Nephron progenitor cell (in vitro differentiated cells): ENCODE measurements around the gene ING1.

Source experiments
- DNase-seq: peaks from one replicate; pipeline ENCODE4 v3.0.0; 2021
- H3K27ac Mint-ChIP-seq: 2 replicates; pipeline ENCODE4 v1.8.0; 2021; ENCODE audit warnings: mild to moderate bottlenecking, moderate library complexity, mixed read lengths
- H3K27me3 Mint-ChIP-seq: 2 replicates; pipeline ENCODE4 v1.8.0; 2021; ENCODE audit warnings: mild to moderate bottlenecking, low read depth, mixed read lengths; ENCODE audit not compliant: poor library complexity
- H3K36me3 Mint-ChIP-seq: 2 replicates; pipeline ENCODE4 v1.8.0; 2021; ENCODE audit warnings: low read depth, mixed read lengths
- H3K4me1 Mint-ChIP-seq: 2 replicates; pipeline ENCODE4 v1.8.0; 2021; ENCODE audit warnings: mixed read lengths
- H3K4me3 Mint-ChIP-seq: 2 replicates; pipeline ENCODE4 v1.8.0; 2021; ENCODE audit warnings: mild to moderate bottlenecking, moderate library complexity, mixed read lengths
- H3K9me3 Mint-ChIP-seq: 2 replicates; pipeline ENCODE4 v1.8.0; 2021; ENCODE audit warnings: mild to moderate bottlenecking, moderate library complexity, mixed read lengths
- CTCF ChIP-seq: fragments of 200-600 bp; sonication (generic); IDR thresholded peaks from 2 replicates; pipeline ENCODE4 v1.5.0; 2021; ENCODE audit warnings: antibody characterized with exemption

ING1 gene

GRCh38 chr13:110676595-110677587, 36.6 kb upstream of the ING1 start:
- peaks cover 31% of the 10 kb centered on the region for H3K9me3 Mint-ChIP-seq
- no peak overlapping the region for H3K4me3 Mint-ChIP-seq
- no peak for TF ChIP-seq CTCF
- peak overlapping the region; percentile 93 for H3K27ac Mint-ChIP-seq
- H3K27me3 Mint-ChIP-seq = no peaks in the 10 kb centered on the region
- DNase-seq = no peak
- peaks cover 80% of the 10 kb centered on the region for H3K36me3 Mint-ChIP-seq
- no peaks in the 10 kb centered on the region for H3K4me1 Mint-ChIP-seq

- peak overlapping the region; percentile 97 for H3K27ac Mint-ChIP-seq
- no peak overlapping the region for H3K4me3 Mint-ChIP-seq
- H3K36me3 Mint-ChIP-seq = peaks cover 78% of the 10 kb centered on the region
These were observed 35.6 kb upstream of the ING1 start for GRCh38 chr13:110677731-110678545.

GRCh38 chr13:110680852-110681251, 32.6 kb upstream of the ING1 start:
- peak; percentile 40 for TF ChIP-seq CTCF
- H3K4me3 Mint-ChIP-seq = no peak overlapping the region
- peaks cover 7% of the 10 kb centered on the region for H3K4me1 Mint-ChIP-seq
- peaks cover 61% of the 10 kb centered on the region for H3K36me3 Mint-ChIP-seq
- DNase-seq = peak; percentile 19
- H3K27me3 Mint-ChIP-seq = no peaks in the 10 kb centered on the region
- no peaks in the 10 kb centered on the region for H3K9me3 Mint-ChIP-seq
- H3K27ac Mint-ChIP-seq = peak overlapping the region; percentile 95

More at GRCh38 chr13:110677731-110678545, 35.6 kb upstream of the ING1 start:
- no peak for DNase-seq
- no peak for TF ChIP-seq CTCF
- peaks cover 21% of the 10 kb centered on the region for H3K9me3 Mint-ChIP-seq
- H3K27me3 Mint-ChIP-seq = no peaks in the 10 kb centered on the region
- no peaks in the 10 kb centered on the region for H3K4me1 Mint-ChIP-seq

- TF ChIP-seq CTCF = no peak
- no peaks in the 10 kb centered on the region for H3K9me3 Mint-ChIP-seq
- no peak overlapping the region for H3K4me3 Mint-ChIP-seq
- peaks cover 7% of the 10 kb centered on the region for H3K4me1 Mint-ChIP-seq
- H3K27ac Mint-ChIP-seq = peak overlapping the region; percentile 44
- no peaks in the 10 kb centered on the region for H3K27me3 Mint-ChIP-seq
- DNase-seq = no peak
- peaks cover 54% of the 10 kb centered on the region for H3K36me3 Mint-ChIP-seq
These were observed 31.5 kb upstream of the ING1 start for GRCh38 chr13:110681868-110682550.

- TF ChIP-seq CTCF = no peak
- Mint-ChIP-seq H3K9me3 (no peaks in the 10 kb centered on the region), H3K36me3 (peaks cover 52% of the 10 kb centered on the region), H3K4me1 (peaks cover 7% of the 10 kb centered on the region), H3K27ac (no peak overlapping the region), H3K27me3 (no peaks in the 10 kb centered on the region), H3K4me3 (no peak overlapping the region)
- DNase-seq = no peak
These were observed 30.8 kb upstream of the ING1 start for GRCh38 chr13:110682746-110683145.
